NCI-H510A (cell line): ENCODE data around the gene ATP11C.
A peak's percentile ranks its signal among the peaks of the same experiment; 100 is the strongest.
"Not testable (repeated sequence)": the region's sequence is repeated elsewhere in the genome, so short reads cannot be mapped to it uniquely, and the experiment has no call there.

Source experiments
- DNase-seq: peaks from one replicate; lab custom pipeline; 2025; lab: John Stamatoyannopoulos, UW

Gene ATP11C

DNA sequence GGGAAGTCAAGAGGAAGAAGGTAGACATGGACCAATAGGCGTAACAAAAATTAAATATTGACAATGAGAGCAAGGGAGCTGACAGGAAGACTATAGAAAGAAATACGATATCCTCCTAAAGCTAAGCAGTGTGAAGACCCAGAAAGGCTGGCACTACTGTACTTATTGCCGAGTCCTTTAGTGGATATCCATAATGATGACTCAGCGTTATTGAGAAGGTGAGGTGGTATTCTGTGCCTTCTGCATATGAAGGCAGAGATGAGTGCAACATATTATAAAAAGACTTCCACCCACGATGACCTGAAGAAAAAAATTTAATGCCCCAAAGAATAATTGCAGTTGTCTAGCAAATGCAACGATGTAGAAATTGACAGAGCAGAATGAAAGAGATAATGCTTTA lies 211.9 kb downstream of the ATP11C start:
- DNase-seq = peak; percentile 1

DNA sequence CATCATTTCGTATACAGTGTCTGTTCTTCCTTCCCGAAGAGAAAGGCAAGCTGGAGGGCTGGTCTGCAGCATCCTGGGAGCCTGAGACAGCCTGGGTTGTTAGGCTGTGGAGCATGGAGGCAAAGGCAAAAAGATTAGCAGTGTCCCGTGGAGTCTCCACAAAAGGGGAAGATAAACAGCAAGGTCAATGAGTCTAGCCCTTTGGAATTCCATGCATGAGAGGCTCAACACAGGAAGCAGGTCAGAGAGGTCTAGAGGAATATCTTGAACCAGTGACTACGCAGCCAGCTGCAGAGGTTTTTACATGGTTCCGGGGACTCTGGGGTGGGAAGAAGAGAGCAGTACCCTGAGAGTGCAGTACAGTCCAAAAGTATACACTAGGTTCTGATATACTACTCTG lies 212.7 kb downstream of the ATP11C start:
- DNase-seq = no peak

DNA sequence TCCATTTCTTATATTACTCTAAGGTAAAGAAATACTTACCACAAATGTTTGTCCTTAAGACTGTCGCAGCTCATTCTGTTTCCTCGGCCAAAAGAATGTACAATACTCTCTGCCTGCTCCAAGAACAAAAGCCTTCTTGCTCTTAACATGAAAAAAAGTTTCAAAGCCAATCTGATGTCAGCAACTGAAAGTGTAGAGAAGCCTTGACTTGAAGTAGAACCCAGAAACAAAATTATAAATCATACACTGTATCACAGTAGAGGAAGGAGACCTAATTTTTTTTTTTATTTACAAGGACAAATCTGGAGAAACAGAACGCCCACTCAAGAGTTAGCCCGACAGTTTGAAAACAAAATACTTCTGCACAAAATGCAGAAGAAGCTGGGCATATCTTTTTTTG lies 224.8 kb downstream of the ATP11C start, which contains the start of gene MCF2:
Gene MCF2 (minus strand): TSS at position 101 of the 400 bp plus-strand sequence. CDS start 56,423 bp downstream, outside the sequence.
- no peak for DNase-seq

DNA sequence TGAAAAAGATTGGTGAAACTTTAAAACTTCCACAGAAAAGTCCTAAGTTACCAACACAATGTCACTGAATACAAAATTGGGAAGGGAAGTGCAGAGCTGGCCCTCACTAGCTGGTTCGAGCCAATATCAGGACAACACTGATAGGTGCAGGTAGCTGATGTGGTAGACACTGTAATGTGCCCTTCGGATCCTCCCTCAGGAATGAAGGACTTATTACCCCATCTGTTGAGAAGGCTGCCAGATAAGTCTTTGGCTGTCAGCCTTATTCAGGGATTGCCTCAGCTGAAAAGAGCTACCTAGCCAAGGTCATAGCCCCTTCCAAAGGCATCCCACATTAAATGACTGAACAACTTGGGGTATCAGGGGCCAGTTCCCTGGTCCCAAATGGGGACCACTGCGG lies 230.2 kb downstream of the ATP11C start:
- no peak for DNase-seq

DNA sequence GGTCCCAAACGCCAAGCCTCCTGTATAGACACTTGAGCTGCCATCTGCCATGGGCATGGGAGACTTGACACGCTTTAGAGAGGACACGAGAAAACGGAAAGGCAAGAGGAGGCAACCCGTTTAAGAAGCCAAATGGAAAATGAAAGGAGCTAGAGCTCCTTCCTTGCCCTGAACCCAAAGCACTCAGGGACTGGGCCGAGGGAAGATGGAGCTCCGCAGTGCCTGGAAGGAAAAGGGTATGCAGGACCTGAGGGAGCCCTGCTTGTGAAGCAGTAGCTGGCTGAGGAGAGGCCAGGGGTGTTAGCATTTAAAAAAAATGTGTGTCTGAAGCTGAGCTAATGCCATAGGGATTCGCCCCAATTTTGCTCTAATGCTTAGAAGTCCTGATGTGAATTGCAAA lies 239.9 kb downstream of the ATP11C start:
- no peak for DNase-seq

DNA sequence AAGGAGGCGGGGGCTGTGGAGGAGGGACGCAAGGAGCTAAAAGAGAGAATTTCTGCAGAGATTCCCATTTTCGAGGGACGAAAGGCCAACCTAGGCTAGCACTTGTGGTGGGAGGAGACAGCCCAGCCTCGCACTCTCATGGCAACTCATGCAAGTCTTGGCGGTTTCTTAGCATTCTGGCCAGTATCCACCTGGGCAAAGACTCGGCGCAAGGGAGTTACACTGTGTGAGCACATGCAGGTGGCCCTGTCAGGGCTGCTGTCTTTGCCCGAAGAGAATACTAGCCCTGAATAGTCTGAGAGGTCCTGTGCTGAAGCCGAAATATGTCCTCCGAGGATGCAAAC lies 240.4 kb downstream of the ATP11C start:
- no peak for DNase-seq

DNA sequence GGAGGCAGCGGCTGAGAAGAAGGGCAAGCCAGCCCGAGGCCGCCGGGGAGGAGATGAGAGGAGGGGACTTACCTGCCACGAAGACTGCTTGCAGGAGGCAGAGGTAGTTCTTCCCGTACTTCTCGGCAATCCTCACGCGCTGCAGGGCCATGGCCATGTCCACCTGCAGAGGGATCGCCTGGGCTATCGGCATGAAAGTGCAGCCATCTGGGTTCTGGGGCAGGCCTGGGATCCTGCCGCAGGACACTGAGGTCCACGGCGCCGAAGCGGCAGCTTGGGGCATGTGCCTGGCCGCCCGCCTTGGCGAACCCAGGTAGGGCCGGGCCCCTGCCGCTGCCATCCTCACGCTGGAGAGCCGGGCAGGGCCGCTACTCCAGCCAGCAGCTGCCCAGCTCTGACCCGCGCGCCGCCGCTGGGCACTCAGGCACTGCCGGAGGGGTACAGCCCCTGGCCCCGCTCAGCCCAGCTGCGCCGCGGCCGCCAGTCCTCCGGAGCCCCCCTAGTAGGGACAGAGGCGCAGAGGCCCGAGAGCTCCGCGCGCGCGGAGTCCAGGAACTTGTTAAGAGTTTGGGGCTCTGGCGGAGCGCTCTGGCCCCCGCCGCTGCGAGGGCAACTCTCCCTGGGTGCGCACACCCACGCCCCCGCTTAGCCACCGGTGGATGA lies 240.9 kb downstream of the ATP11C start:
- DNase-seq = no peak

DNA sequence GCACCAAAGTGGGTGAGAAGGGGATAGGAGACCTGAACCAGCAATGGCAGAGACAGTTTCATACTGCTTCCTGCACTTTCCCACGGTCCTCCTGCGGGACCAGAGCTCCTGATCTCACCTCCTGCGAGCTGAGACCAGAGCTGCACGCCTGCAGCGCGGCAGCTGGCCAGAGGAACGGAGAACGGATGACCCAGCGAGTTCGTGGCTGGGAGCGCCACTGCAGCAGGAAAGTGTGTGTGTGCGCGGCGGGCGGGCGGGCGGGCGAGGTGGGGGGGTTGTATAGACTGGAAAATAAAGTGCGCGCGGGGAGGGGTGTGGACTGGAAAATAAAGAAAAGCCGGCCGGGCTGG lies 241.4 kb downstream of the ATP11C start:
- DNase-seq = no peak

DNA sequence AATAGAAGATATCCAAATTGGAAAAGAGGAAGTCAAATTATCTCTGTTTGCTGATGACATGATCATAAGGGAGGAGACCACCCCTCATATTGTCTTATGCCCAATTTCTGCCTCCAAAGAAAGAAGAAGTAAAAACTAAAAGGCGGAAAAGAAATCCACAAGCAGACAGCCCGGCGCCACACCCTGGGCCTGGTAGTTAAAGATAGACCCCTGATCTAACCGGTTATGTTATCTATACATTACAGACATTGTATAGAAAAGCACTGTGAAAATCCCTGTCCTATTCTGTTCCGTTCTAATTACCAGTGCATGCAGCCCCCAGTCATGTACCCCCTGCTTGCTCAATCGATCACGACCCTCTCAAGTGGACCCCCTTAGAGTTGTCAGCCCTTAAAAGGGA lies 247.7 kb downstream of the ATP11C start:
- not testable (repeated sequence) for DNase-seq

DNA sequence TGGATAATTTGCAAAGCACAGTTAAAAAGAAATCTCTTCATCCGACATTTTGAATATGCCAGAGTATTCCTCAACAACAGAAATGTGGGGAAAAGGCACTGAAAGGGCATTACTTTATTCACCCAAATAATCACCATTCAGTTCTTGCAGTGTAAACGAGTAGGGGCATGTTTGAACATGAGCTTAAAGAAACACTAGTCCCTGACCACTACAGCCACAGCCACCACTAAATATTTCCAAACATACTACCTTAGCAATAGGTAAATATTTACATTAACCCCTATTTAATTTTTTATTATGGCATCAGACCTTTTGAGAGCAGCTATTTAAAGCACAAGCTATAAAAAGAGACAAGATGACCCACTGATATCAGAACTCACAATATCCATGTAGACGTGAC lies 252.5 kb downstream of the ATP11C start:
- no peak for DNase-seq
